ENCODE data around the gene COL6A1.

GRCh38 chr21:45997205-45997494 lies 15.6 kb downstream of the COL6A1 start:
- TF ChIP-seq MAFK (IDR thresholded peaks at IDR 0.05; ENCODE audit: low read depth, low read length) (no peak), CTCF (conservative IDR thresholded peaks at IDR 0.05; ENCODE audit: low read depth, low read length) (no peak), POLR2A (IDR thresholded peaks at IDR 0.05; ENCODE audit: low read depth, low read length) (no peak), MAZ (IDR thresholded peaks at IDR 0.05; ENCODE audit: borderline replicate concordance, low read depth, low read length) (no peak), SMC3 (IDR thresholded peaks at IDR 0.05; ENCODE audit: low read depth, low read length) (no peak), RAD21 (IDR thresholded peaks at IDR 0.05; ENCODE audit: low read length) (no peak), RFX5 (IDR thresholded peaks at IDR 0.05; ENCODE audit: low read depth, low read length) (no peak), NFE2L2 (IDR thresholded peaks at IDR 0.05; ENCODE audit: low read depth, low read length) (no peak), CHD1 (IDR thresholded peaks at IDR 0.05; ENCODE audit: low read depth, low read length) (no peak), USF2 (IDR thresholded peaks at IDR 0.05; ENCODE audit: low read depth, low read length) (no peak), BHLHE40 (IDR thresholded peaks at IDR 0.05; ENCODE audit: low read depth, low read length) (no peak), MXI1 (IDR thresholded peaks at IDR 0.05; ENCODE audit: borderline replicate concordance, low read depth, low read length) (no peak), RCOR1 (IDR thresholded peaks at IDR 0.05; ENCODE audit: insufficient replicate concordance, low read length) (no peak), ELK1 (IDR thresholded peaks at IDR 0.05; ENCODE audit: borderline replicate concordance, low read depth, low read length) (no peak)

Measured in IMR-90 (cell line).